ENCODE results near the gene CIITA. TPM values are rescaled to one million over a fixed set of nuclear protein-coding genes. Genes with fewer than 3 reads are reported as not detected.

The CIITA gene
- total RNA-seq, 1 experiment from 2014 or later = not detected

DNA sequence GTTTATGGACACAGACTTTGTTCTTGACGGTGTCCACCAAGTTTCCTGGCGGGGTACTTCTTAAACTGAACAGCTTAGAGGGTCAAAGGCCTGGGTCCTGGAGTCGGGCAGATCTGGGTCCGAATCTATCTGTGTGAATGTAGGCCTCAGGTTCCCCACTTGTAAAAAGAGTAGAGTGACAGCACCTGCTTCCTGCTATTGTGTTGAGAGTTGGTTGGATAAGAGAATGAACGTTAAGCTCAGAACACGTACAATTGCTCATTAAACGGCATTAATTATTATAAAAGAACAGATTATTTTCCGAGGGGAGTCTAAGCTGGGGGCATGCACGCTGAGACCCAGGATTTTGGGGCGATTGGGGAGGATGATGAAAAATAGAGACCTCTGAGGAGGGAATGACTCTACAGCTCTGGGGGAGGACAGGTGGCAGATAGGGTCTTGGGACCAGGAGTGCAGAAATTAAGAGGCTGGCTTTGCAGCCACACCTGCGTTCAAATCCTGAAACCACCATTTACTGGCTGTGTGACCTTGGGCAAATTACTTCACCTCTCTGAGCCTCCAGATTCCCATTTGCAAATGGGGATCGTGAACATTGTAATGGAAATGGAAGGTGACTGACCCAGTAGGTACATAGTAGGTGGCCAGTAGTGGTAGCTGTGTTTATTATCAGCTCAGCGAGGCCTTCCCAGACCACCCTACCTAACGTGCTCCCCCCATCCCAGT is 68.2 kb downstream of the CIITA start:
- no peak overlapping the region for H2BK12ac ChIP-seq (ENCODE audit: insufficient read length, low read depth, low read length)
- H2BK120ac ChIP-seq (ENCODE audit: low read depth, low read length, poor library complexity, severe bottlenecking) = no peak overlapping the region
- TF ChIP-seq, protein P1, sequence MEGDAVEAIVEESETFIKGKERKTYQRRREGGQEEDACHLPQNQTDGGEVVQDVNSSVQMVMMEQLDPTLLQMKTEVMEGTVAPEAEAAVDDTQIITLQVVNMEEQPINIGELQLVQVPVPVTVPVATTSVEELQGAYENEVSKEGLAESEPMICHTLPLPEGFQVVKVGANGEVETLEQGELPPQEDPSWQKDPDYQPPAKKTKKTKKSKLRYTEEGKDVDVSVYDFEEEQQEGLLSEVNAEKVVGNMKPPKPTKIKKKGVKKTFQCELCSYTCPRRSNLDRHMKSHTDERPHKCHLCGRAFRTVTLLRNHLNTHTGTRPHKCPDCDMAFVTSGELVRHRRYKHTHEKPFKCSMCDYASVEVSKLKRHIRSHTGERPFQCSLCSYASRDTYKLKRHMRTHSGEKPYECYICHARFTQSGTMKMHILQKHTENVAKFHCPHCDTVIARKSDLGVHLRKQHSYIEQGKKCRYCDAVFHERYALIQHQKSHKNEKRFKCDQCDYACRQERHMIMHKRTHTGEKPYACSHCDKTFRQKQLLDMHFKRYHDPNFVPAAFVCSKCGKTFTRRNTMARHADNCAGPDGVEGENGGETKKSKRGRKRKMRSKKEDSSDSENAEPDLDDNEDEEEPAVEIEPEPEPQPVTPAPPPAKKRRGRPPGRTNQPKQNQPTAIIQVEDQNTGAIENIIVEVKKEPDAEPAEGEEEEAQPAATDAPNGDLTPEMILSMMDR (conservative IDR thresholded peaks at IDR 0.05) = no peak
- DNase-seq = no peak
- WGBS (ENCODE audit: extremely low coverage, insufficient read length, low lambda C conversion rate) = no CpG with 5 or more reads among the region's 14 CpGs
- no peak overlapping the region for H3K18ac ChIP-seq (ENCODE audit: insufficient read length, low read depth, low read length)
- Mint-ChIP-seq H3K9me3 (no peaks in the 10 kb centered on the region), H3K27me3 (ENCODE audit: low read depth) (no peaks in the 10 kb centered on the region; the same call in 1 of the 2 replicates), H3K27ac (no peak overlapping the region), H3K36me3 (ENCODE audit: insufficient read depth in 1 of 3, low read depth in 3 of 3) (peaks cover 0 to 4% (median 0%) of the 10 kb centered on the region in 3 experiments; a peak in 1 of 7 replicates), H3K4me1 (peaks cover 64 to 74% of the 10 kb centered on the region in 2 experiments), H3K4me3 (peak overlapping the region; percentile 83 to 95)
- no peak overlapping the region for H2AK5ac ChIP-seq (ENCODE audit: insufficient read length, low read length)
- peak overlapping the region; percentile 85 for H3K4me2 ChIP-seq (ENCODE audit: insufficient read depth, insufficient read length, low read length)
- H4K5ac ChIP-seq (ENCODE audit: insufficient read length, low read depth, low read length) = no peak overlapping the region
- H3K79me1 ChIP-seq (ENCODE audit: insufficient read depth, low read depth, low read length, poor library complexity, severe bottlenecking) = peaks cover 2% of the 10 kb centered on the region
- H3K9ac ChIP-seq (ENCODE audit: extremely low read depth, insufficient read length, low read length) = no peak overlapping the region
- no peaks in the 10 kb centered on the region; the same call in 1 of the 2 replicates for H3K79me2 ChIP-seq (ENCODE audit: insufficient read depth, low read length)
- H3T11ph ChIP-seq (ENCODE audit: low read length) = no peak overlapping the region
- peaks cover 22% of the 10 kb centered on the region; the same call in 1 of the 2 replicates for H3K4me1 ChIP-seq (ENCODE audit: insufficient read depth, low read length)
- H3K9me3 ChIP-seq (ENCODE audit: control insufficient read depth, low read depth, low read length) = no peaks in the 10 kb centered on the region
- H2BK5ac ChIP-seq (ENCODE audit: insufficient read length, low read length) = no peak overlapping the region
- no peak overlapping the region for H3K23ac ChIP-seq (ENCODE audit: insufficient read length, low read depth, low read length)
- H4K8ac ChIP-seq (replicated peaks; ENCODE audit: insufficient read length, low read depth, low read length) = no peak overlapping the region
- no peak overlapping the region for H3K27ac ChIP-seq (ENCODE audit: insufficient read length, low read depth, low read length)
- no peak overlapping the region for H2BK15ac ChIP-seq (ENCODE audit: low read depth, low read length)
- H3K4ac ChIP-seq (ENCODE audit: low read depth, low read length) = no peak overlapping the region
- H3K27me3 ChIP-seq (ENCODE audit: insufficient read depth, low read length) = no peaks in the 10 kb centered on the region
- peaks cover 11% of the 10 kb centered on the region for H3K23me2 ChIP-seq (ENCODE audit: insufficient read length, low read depth, low read length, poor library complexity, severe bottlenecking)
- H3K56ac ChIP-seq (ENCODE audit: insufficient read length, low read depth, low read length) = no peak overlapping the region
- H4K20me1 ChIP-seq (ENCODE audit: control insufficient read depth, insufficient read depth, insufficient read length) = no peaks in the 10 kb centered on the region
- no peak overlapping the region for H3K14ac ChIP-seq (ENCODE audit: insufficient read depth, low read length)
- H4K91ac ChIP-seq (ENCODE audit: insufficient read length, low read depth, low read length) = no peak overlapping the region
- H2AFZ ChIP-seq (ENCODE audit: low read length) = no peak overlapping the region
- H2BK20ac ChIP-seq (ENCODE audit: low read depth, low read length, poor library complexity, severe bottlenecking) = no peak overlapping the region
